Skin epidermis (tissue), 12 donors: ENCODE results near the gene PPP3CB.
A peak's percentile ranks its signal among the peaks of the same experiment; 100 is the strongest.

Source experiments
- H3K27ac ChIP-seq, 21 experiments: fragments of 200-600 bp; sonication (generic) in 11 of 21; one replicate each; pipeline ENCODE4 v1.5.0; 2020; ENCODE audit warnings: mild to moderate bottlenecking in 3 of 21, inconsistent platforms in 2 of 21, moderate library complexity in 2 of 21
- H3K4me3 ChIP-seq, 7 experiments: fragments of 200-600 bp; sonication (generic) in 2 of 7; one replicate each; pipeline ENCODE4 v1.5.0; 2020; ENCODE audit warnings: inconsistent platforms in 2 of 7, mild to moderate bottlenecking in 2 of 7, moderate library complexity in 1 of 7

The PPP3CB gene

GRCh38 chr10:73495884-73496674 is at the start of gene PPP3CB:
PPP3CB (minus strand) TSS chr10:73496024; CDS start chr10:73495889, 135 bp downstream.
- H3K27ac ChIP-seq: peak within 1 kb of the TSS; percentile 66 to 100 (median 95)
- H3K4me3 ChIP-seq: peak within 1 kb of the TSS; percentile 58 to 90 (median 65)

- no peak overlapping the region for H3K27ac ChIP-seq
- no peak overlapping the region for H3K4me3 ChIP-seq
These were observed 49.5 kb upstream of the PPP3CB start for GRCh38 chr10:73545357-73545756.

- H3K27ac ChIP-seq: no peak overlapping the region
- no peak overlapping the region for H3K4me3 ChIP-seq
These were observed 41.9 kb upstream of the PPP3CB start for GRCh38 chr10:73537709-73538108.

GRCh38 chr10:73537288-73537687 is 41.5 kb upstream of the PPP3CB start:
- no peak overlapping the region for H3K4me3 ChIP-seq
- H3K27ac ChIP-seq: no peak overlapping the region

GRCh38 chr10:73534857-73535256 is 39.0 kb upstream of the PPP3CB start:
- no peak overlapping the region for H3K27ac ChIP-seq
- H3K4me3 ChIP-seq: no peak overlapping the region

- Histone ChIP-seq H3K27ac (no peak overlapping the region), H3K4me3 (no peak overlapping the region)
These were observed 33.4 kb upstream of the PPP3CB start for GRCh38 chr10:73529089-73529832.

GRCh38 chr10:73522263-73522662 is 26.4 kb upstream of the PPP3CB start:
- Histone ChIP-seq H3K27ac (no peak overlapping the region), H3K4me3 (no peak overlapping the region)

- Histone ChIP-seq H3K27ac (no peak overlapping the region), H3K4me3 (no peak overlapping the region)
These were observed 23.5 kb upstream of the PPP3CB start for GRCh38 chr10:73519336-73519735.

GRCh38 chr10:73517166-73517888 is 21.5 kb upstream of the PPP3CB start:
- H3K27ac ChIP-seq: no peak overlapping the region
- H3K4me3 ChIP-seq: no peak overlapping the region

GRCh38 chr10:73512207-73512743 is 16.5 kb upstream of the PPP3CB start:
- H3K27ac ChIP-seq: no peak overlapping the region
- H3K4me3 ChIP-seq: no peak overlapping the region

GRCh38 chr10:73509695-73510094 is 13.9 kb upstream of the PPP3CB start:
- Histone ChIP-seq H3K4me3 (no peak overlapping the region), H3K27ac (no peak overlapping the region)

- H3K27ac ChIP-seq: no peak overlapping the region
- no peak overlapping the region for H3K4me3 ChIP-seq
These were observed 10.7 kb upstream of the PPP3CB start for GRCh38 chr10:73506491-73506890.

- H3K27ac ChIP-seq: no peak overlapping the region
- no peak overlapping the region for H3K4me3 ChIP-seq
These were observed 10.2 kb upstream of the PPP3CB start for GRCh38 chr10:73506074-73506473.

GRCh38 chr10:73503037-73503436 is 7.2 kb upstream of the PPP3CB start:
- no peak overlapping the region for H3K27ac ChIP-seq
- no peak overlapping the region for H3K4me3 ChIP-seq

- Histone ChIP-seq H3K4me3 (no peak overlapping the region), H3K27ac (peak overlapping the region in 2 of 21 experiments; percentile 7 to 45)
These were observed 5.8 kb upstream of the PPP3CB start for GRCh38 chr10:73501651-73502050.

- no peak overlapping the region for H3K4me3 ChIP-seq
- H3K27ac ChIP-seq: no peak overlapping the region
These were observed 1.8 kb upstream of the PPP3CB start for GRCh38 chr10:73497623-73498022.

- H3K27ac ChIP-seq: peak overlapping the region; percentile 66 to 100 (median 95)
- H3K4me3 ChIP-seq: peak overlapping the region; percentile 58 to 90 (median 65)
These were observed 469 bp downstream of the PPP3CB start for GRCh38 chr10:73495226-73495883.

- peak overlapping the region; percentile 58 to 90 (median 65) for H3K4me3 ChIP-seq
These were observed 973 bp downstream of the PPP3CB start for GRCh38 chr10:73494877-73495225.

GRCh38 chr10:73494213-73494612 is 1.6 kb downstream of the PPP3CB start:
- Histone ChIP-seq H3K27ac (peak overlapping the region in 9 of 21 experiments; percentile 7 to 100 (median 98)), H3K4me3 (peak overlapping the region in 4 of 7 experiments; percentile 65 to 90 (median 72))

More at GRCh38 chr10:73494877-73495225, 973 bp downstream of the PPP3CB start:
- peak overlapping the region; percentile 66 to 100 (median 95) for H3K27ac ChIP-seq
